ENCODE measurements around the gene CBX5.

CBX5 gene

GRCh38 chr12:54259194-54260011 is 20.5 kb downstream of the CBX5 start:
- no peak for TF ChIP-seq CTCF (IDR thresholded peaks at IDR 0.05)

- TF ChIP-seq CTCF (IDR thresholded peaks at IDR 0.05), result no peak
Measured at GRCh38 chr12:54258201-54258681, 21.7 kb downstream of the CBX5 start.

GRCh38 chr12:54257332-54257731 is 22.6 kb downstream of the CBX5 start:
- TF ChIP-seq CTCF (IDR thresholded peaks at IDR 0.05), result no peak

- TF ChIP-seq CTCF (IDR thresholded peaks at IDR 0.05), result no peak
Measured at GRCh38 chr12:54253240-54253639, 26.7 kb downstream of the CBX5 start.

- peak; percentile 77 for TF ChIP-seq CTCF (IDR thresholded peaks at IDR 0.05)
Measured at GRCh38 chr12:54251667-54252284, 28.1 kb downstream of the CBX5 start.

GRCh38 chr12:54249489-54249888 is 30.4 kb downstream of the CBX5 start:
- no peak for TF ChIP-seq CTCF (IDR thresholded peaks at IDR 0.05)

- TF ChIP-seq CTCF (IDR thresholded peaks at IDR 0.05), result no peak
Measured at GRCh38 chr12:54246011-54246641, 33.8 kb downstream of the CBX5 start.
